Measurements from ENCODE around the gene PNRC1.
"Not testable (repeated sequence)": the region's sequence is repeated elsewhere in the genome, so short reads cannot be mapped to it uniquely, and the experiment has no call there.

The PNRC1 gene

DNA sequence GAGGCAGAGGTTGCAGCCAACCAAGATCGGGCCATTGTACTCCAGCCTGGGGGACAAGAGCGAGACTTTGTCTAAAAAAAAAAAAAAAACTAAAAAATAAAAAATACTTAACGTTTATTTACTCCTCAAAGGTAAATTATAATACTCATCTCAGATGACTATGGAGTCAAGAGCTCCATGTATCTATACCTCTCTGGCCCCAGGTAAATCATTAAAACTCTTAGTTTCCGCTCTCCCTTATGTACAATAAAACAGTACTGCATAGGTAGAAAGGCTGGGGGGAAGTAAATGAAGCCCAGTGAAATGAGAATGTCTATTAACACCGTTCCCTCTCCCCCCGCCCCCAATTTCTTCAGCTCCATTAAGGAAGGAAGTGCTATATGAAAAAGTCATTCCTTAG lies 36.2 kb downstream of the PNRC1 start:
- DNase-seq: no peak

DNA sequence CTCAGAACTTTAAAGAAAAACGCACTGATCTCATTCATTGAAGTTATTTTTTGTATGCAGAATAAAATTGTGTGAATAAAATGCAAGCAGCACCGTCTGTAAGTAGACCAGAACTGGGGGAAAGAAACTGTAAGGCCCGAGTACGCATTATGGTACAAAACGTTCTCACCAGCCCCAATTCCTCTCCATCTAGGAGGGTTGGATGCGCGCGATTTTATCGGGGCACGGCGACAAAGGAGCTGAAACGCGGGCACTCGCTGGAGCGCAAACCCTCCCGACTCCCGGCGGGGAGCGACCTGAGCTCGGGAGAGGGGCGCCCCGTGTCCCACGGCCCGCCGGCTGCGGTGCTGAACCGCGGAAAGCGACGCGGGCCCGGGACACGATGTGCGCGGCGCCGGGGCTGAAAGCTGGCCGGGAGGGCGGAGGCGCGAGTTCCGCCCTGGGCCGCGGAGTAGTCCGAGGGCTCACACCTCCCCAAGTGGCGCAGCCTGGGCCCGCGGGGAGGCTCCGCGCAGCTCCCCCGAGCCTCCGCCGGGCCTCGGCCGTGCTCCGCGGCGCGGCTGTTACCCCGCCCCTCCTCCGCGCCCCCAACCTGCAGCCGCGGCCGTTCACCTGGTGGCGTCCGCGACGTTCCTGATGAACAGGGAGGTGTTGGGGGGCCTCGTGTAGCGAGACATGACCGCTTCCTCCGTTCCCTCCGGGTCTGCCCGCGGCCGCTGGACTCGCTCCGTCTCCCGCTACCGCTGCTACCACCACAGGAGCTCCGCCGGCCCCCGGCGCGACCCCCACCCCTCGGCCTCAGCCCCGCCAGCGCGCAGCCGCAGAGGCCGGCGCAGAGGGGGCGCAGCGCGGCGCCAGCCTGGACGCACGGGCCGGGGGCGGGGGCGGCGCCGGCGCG lies 36.9 kb downstream of the PNRC1 start, which contains the start of gene SRSF12:
TSS of gene SRSF12 (minus strand) at position 861 of the 898 bp plus-strand sequence. CDS start at position 677, 184 bp downstream.
- DNase-seq: no peak

DNA sequence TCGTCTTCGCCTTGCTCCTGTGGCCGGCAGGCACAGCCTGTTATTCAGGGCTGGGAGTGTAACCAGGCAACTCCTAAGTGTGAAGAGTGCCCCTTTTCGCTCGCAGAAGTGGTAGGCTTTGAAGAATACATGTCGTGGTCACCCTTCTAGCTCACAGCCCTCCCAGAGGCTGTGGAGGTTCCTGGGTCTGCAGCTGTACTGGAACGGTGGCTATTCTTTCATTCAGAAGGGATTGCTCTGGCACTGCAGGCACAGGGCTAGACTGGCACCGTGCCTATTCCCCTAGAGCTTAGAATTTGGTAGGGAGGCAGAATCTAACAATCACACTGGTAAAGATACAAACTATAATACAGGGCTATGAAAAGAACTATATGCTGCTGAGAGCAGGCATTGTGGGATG lies 38.4 kb downstream of the PNRC1 start:
- no peak for DNase-seq

DNA sequence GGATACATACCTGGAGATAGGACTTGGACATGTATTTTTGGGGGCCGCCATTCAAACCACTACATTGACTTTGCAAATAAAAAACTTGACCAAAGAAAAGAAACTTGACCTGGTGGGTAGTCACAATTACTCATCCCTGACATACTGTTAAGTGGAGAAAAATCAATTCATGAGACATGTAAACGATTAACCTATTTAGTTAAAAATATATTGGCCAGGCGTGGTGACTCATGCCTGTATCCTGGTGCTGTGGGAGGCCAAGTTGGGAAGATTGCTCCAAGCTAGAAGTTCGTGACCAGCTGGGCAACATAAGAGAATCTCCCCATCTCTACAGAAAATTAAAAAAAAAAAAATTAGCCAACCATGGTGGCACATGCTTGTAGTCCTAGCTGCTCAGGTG lies 39.8 kb downstream of the PNRC1 start:
- no peak for DNase-seq

DNA sequence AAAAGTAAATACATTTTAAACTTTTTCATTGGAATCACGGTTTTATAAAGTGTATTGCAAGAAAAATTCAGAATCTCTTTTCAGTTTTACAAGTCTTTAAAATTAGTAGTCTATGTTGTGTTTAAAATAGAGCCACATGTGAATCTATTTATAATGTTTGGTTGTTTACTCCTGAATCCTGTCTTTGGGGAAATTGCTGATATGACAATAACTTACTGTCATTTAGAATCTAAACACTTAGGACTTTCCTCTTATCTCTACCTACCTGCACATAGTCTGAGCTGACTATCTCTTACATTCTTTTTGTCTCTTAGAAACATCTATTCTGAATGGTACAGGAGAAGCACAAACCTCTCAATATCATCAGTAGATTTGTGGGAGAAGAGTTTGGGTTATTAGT lies 41.4 kb downstream of the PNRC1 start:
- no peak for DNase-seq

DNA sequence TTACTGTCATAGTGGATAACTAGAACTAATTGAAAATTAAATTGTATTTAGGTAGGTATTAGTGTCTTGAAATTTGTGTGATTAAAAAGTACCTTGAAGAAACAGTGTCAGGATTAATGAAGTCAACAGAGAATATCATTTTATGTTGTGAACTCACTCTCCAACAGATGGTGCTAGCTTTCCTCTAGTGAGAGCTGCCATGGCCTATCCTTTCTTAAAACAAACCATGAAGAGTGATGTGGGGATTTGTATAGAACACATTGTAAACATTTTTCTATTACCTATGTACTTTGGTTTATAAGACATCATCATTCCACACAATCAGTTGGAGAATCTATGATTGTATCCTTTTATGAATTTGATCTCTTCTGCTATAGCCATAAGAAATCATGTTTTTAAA lies 42.1 kb downstream of the PNRC1 start:
- DNase-seq: no peak

DNA sequence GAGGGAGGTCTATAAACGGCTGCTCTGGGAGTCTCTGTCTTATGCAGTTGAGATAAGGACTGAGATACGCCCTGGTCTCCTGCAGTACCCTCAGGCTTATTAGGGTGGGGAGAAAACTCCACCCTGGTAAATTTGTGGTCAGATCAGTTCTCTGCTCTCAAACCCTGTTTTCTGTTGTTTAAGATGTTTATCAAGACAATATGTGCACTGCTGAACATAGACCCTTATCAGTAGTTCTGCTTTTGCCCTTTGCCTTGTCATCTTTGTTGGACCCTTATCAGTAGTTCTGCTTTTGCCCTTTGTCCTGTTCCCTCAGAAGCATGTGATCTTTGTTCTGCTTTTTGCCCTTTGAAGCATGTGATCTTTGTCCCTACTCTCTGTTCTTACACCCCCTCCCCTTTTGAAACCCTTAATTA lies 47.7 kb downstream of the PNRC1 start:
- DNase-seq: not testable (repeated sequence)

DNA sequence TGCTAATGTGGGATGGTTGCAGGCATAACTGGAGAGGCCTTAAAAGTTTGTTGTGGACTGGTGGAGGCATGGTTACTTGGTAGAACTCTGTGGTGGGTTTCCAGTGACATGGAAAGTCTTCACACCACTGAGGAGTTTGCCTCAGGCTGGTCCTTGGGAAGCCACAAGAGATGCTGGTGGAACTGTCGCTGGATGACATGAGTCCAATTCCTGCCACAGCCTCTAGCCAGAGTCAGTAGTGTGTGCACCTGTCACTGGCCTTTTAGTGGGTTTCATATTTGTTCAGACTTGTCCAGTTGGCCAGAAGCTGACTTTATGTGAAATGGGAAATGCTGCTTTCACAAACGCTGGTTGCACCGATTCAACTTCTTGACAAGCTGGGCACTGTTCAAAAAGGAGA lies 51.0 kb downstream of the PNRC1 start:
- no peak for DNase-seq

DNA sequence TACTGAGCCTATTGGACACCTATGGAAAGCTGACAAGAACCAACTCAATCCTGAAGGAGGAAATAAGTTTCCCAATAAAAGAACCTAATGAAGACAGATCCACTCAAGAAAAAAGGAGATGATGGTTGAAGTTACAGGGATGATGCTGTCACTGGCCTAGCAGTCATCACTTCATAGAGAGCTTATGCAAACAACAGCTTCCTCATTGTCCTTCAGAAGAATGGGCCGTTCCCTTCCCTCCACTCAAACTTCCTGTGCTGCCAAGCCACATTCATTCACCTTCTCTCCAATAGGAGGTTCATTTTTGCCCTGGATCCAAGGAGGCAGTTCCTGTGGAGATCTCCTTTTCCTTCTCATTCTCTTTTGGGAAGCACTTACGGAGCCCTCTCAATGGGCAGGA lies 51.5 kb downstream of the PNRC1 start:
- DNase-seq: no peak

DNA sequence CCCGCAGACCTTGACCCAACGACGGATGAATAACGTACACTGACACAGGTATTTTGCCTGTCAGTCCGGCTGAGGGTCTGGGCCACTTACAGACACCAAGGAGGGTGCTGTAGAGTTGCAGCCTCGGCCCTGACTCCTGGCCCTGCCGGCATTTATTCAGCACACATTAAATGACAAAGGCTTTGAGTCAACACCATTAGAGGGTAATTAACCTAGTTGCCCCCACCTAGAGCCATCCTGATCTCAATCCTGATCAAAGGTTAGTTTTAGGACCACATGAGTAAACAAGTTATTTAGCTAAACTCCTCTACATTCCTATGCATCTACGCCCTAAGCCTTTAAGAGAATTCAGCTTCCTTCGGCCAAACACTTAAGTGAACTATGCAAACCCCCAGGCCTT lies 53.4 kb downstream of the PNRC1 start:
- DNase-seq: no peak

DNA sequence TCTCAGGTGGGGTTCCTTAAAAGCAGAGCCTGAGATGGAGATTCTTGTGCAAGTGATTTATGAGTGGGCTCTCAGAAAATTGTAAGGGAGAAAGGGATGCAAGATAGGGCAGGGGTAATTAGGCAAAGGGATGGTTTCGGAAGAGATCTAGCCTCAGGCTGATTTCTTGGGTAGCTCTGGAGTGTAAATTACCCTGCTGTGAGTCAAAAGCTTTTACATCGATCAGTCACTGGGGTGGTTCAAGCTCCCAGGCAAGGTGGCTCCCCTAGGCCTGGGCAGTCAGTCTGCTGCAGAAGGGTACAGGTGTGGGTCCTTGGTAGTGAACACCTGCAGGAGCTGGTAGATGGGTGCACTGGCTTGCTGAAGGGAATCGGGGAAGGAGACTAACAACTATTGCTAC lies 54.2 kb downstream of the PNRC1 start:
- no peak for DNase-seq
